NOMO-1 (cell line): ENCODE results near the gene RPL18.
"Not testable (repeated sequence)": the region's sequence is repeated elsewhere in the genome, so short reads cannot be mapped to it uniquely, and the experiment has no call there.

Experiments used
- DNase-seq, 2 experiments: peaks; one replicate each; lab custom pipeline; 2025; ENCODE audit not compliant: unreplicated experiment in 2 of 2; lab: John Stamatoyannopoulos, UW

The RPL18 gene

GRCh38 chr19:48618916-48619691 is at the start of gene RPL18, which contains the start of gene SPHK2:
Gene RPL18, minus strand, starts transcription at chr19:48619178. Its CDS starts 35 bp downstream, at chr19:48619143.
Gene SPHK2, plus strand, starts transcription at chr19:48619506. Its CDS starts 1,009 bp downstream, at chr19:48620515.
- DNase-seq, result peak; percentile 98 to 99

- no peak for DNase-seq
Observed at GRCh38 chr19:48668761-48669160, 49.8 kb upstream of the RPL18 start.

- DNase-seq, result no peak
Observed at GRCh38 chr19:48668332-48668731, 49.4 kb upstream of the RPL18 start.

DNA sequence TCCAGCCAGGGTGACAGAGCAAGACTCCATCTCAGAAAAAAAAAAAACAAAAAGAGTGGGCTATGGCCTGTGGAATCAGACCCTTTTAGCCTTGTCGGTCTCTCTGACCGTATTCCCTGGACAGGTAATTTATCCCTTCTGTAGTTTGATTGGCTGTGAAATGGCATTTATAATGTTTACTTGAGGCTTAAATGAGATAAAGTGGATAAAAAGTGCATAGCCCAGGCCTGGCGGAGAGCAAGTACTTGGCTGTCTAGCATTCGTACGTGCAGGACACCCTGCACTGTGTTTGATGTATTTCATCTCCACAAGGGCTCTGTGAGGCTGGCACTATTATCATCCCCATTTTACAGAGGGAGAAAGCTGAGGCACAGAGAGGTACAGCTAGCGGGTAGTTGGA is 46.8 kb upstream of the RPL18 start:
- no peak for DNase-seq

- no peak for DNase-seq
Observed at GRCh38 chr19:48664476-48664875, 45.5 kb upstream of the RPL18 start.

GRCh38 chr19:48663667-48664066 is 44.7 kb upstream of the RPL18 start:
- no peak for DNase-seq

DNA sequence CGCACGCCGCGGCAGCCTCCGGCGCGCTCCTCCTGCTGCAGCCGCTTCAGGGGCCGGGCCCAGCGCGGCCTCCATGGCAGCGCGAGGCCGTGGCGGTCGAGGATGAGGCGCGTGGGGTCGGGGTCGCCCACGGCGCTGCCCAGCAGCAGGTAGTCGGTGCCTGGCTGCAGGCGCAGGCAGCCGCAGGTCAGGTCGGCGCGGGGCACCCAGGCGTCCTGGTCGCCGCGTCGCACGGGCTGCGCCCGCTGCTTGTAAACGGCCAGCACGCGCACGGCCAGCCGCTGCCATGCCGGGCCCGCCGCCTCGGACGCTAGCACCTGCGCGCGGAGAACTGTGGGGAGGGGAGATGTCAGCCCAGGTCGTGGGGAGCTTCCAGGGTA is 42.7 kb upstream of the RPL18 start:
- no peak for DNase-seq

GRCh38 chr19:48660852-48661710 is 42.1 kb upstream of the RPL18 start:
- peak; percentile 91 to 93 for DNase-seq

GRCh38 chr19:48659768-48660167 is 40.8 kb upstream of the RPL18 start:
- peak; percentile 15 to 29 for DNase-seq

DNA sequence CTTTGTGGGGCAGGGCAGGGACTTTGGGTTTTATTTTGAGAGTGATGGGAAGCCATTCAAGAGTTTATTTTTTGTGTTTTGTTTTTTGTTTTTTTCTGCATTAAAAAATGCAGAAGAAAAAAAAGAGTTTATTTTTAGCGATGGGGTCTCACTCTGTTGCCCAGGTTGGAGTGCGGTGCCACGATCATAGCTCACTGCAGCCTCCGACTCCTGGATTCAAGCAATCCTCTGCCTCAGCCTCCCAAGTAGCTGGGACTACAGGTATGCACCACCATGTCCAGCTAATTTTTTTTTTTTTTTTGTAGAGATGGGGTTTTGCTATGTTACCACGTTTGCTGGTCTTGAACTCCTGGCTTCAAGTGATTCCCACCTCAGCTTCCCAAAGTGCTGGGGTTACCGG is 39.5 kb upstream of the RPL18 start:
- no peak for DNase-seq

GRCh38 chr19:48657828-48658227 is 38.9 kb upstream of the RPL18 start:
- DNase-seq, result not testable (repeated sequence)

- no peak for DNase-seq
Observed at GRCh38 chr19:48656840-48657474, 38.0 kb upstream of the RPL18 start.

DNA sequence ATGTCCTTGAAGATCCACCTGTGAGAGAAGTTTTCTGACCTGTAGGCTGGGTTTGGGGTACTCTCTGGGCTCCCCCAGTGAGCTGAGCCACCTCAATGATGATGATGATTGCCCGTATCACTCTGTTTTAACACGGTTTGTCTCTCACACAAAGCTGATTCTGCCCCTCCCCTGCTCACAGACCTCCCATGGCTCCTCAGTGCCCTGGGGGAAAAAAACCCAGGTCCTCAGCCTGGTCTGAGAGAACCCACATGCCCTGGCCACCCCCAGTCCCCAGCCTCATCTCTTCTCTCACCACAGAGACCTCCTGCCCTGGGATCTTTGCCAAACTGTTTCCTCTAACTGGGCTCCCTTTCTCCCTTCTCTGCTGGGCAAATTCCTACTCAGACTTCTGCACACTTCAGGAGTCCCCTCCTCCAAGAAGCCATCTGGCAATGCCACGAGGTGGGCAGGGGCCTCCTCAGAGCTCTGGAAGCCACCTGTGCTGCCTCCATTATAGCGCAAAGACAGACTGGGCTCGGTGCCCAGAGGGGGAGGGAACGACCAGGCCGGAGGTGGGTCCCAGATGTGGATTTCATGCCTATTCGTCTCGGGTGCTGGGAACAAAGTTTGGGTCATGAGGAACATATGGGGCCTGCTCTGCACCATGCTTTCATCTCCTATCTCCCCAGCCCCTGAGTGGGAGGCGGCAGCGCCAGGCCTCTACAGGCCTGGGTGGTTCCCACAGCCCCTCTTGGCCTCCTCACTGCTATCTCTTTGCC is 35.5 kb upstream of the RPL18 start:
- DNase-seq, result no peak

DNA sequence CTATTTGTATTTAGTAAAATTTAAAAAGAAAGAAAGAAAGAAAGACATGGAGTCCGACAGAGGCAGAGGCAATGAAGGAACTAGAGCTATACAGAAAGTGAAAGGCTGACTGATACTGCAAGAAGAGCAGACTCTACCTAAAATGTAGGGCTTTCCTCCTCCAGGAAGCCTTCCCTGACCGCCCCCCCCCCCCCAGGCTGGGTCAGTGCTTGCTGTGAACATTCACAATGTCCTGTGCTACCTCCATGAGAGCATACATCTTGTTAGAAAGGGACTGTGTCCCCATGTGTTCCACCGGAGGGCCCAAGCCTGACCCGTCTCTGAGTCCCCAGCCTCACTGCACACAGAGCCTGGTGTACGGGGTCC is 32.7 kb upstream of the RPL18 start:
- DNase-seq, result no peak

DNA sequence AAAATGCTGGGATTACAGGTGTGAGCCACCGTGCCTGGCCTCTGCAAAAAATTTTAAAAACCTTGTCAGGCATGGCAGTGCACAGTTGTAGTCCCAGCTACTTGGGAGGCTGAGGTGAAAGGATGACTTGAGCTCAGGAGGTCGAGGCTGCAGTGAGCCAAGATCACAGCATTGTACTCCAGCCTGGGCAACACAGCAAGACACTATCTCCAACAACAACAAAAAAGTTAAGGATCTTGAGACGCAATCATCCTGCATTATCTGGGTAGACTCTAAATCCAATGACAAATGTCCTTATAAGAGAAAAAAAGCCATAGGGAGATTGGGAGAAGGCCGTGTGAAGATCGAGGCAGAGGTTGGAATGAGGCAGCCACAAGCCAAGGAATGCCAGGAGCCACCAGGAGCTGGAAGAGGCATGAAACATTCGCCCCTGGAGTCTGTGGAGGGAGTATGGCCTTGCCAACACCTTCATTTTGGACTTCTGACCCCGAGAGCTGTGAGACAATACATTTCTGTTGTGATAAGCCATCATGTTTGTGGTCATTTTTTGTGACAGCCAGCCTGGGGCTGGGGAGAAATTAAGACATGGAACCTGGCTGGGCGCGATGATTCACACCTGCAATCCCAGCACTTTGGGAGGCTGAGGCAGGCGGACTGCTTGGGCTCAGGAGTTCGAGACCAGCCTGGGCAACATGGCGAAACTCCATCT is 32.1 kb upstream of the RPL18 start:
- DNase-seq, result no peak

DNA sequence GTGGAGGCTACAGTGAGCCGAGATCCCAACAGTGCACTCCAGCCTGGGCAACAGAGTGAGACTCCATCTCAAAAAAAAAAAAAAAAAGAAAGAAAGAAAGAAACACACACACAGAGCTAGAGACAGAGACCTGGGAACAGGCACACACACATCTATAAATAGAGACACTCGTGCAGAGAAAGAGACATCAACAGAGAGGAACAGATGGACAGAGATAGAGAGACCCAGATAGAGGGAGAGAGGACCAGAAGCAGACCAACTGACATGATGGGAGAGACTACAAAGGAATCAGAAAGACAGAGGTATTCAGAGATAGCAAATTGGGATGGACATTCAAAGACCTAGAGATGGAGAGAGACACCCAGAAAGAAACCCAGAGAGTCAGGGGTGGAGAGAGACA is 29.2 kb upstream of the RPL18 start:
- DNase-seq, result no peak

- DNase-seq, result no peak
Observed at GRCh38 chr19:48646722-48647216, 27.8 kb upstream of the RPL18 start.

DNA sequence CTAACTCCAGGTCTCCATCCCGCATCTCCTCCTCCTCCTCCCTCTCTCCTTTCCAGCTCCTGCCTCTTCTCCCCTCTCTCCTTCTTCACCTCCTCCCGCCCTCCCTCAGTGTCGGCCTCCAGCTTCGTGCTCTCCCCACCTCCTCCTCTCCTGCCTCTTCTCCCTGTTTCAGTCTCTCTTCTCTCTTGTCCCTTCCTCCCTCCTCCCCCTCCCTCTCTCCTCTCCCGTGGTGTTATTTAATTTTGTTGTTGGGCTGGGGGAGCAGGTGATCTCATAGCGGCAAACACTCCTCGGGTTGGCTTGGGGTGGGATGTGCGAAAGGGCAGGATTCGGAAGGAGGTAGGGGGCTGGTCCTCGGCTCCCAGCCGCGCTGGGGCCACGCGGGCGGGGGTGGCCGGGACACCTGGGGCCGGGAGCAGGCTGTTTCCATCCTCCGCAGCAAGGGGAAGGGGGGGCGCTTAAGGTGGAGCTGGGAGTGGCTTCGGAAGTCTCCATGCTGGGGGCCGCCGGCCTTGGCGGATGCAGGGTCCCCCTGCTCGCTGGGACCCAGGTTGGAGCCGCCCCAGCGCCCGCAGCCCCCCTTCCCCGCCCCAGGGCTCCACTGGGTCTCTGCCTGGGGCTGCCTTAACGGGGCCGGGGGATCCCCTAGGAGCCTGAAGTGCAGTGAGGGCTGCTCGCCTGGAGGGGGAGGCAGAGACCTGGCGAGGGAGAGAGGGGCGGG is 27.2 kb upstream of the RPL18 start, which contains the start of gene CA11:
TSS of gene CA11 (minus strand) at position 187 of the 721 bp plus-strand sequence. CDS start 555 bp downstream, outside the sequence.
- DNase-seq, result peak; percentile 77 to 85

GRCh38 chr19:48645620-48646000 is 26.6 kb upstream of the RPL18 start:
- DNase-seq, result no peak
